SK-N-SH (cell line): ENCODE data around the gene BRD9. TPM values are rescaled to one million over a fixed set of nuclear protein-coding genes. Genes with fewer than 3 reads are reported as not detected.

Experiments
- CTCF ChIA-PET: fragments of 300-600, 350-600 bp; formaldehyde crosslinking; extraction: SDS; loops from one replicate; lab custom pipeline; 2021; lab: Yijun Ruan, JAX
- POLR2A ChIA-PET: fragments of 350-600 bp; sonication (Branson Sonifier 250); formaldehyde crosslinking; extraction: SDS; loops from one replicate; lab custom pipeline; 2020; ENCODE audit warnings: antibody characterized with exemption, inconsistent platforms; lab: Yijun Ruan, JAX
- DNase-seq: peaks from one replicate; pipeline ENCODE4 v3.0.0; 2012
- H2AFZ ChIP-seq: fragments of 200-600 bp; sonication (generic); 2 replicates; pipeline ENCODE4 v1.8.1; 2016; ENCODE audit warnings: antibody characterized with exemption, mild to moderate bottlenecking, low read depth
- H3F3A ChIP-seq: fragments of 200-600 bp; sonication (generic); replicated peaks from 2 replicates; pipeline ENCODE3; 2016; ENCODE audit warnings: antibody characterized with exemption, mild to moderate bottlenecking; ENCODE audit not compliant: insufficient read depth
- H3K27ac ChIP-seq, 2 experiments: fragments of 200-500 bp in 1 of 2; fragments of 200-600 bp in 1 of 2; sonication (Bioruptor generic) in 1 of 2; sonication (generic), shearing (Covaris generic) in 1 of 2; 2 replicates each; pipeline versions ENCODE4 v1.5.1 to v1.6.1; 2014 to 2016; ENCODE audit warnings: low read depth in 2 of 2, inconsistent platforms in 1 of 2, low read length in 1 of 2, mild to moderate bottlenecking in 1 of 2, mixed read lengths in 1 of 2
- H3K27me3 ChIP-seq: fragments of 200-600 bp; sonication (generic), shearing (Covaris generic); 2 replicates; pipeline ENCODE4 v1.6.1; 2016; ENCODE audit warnings: mixed run types; ENCODE audit not compliant: insufficient read depth
- H3K36me3 ChIP-seq, 2 experiments: fragments of 200-500 bp in 1 of 2; fragments of 200-600 bp in 1 of 2; sonication (Bioruptor generic) in 1 of 2; sonication (generic) in 1 of 2; replicated peaks in 1 of 2; 2 replicates each; pipeline versions ENCODE3 to v1.5.1; 2014 to 2016; ENCODE audit warnings: low read length in 1 of 2, mild to moderate bottlenecking in 1 of 2; ENCODE audit not compliant: insufficient read depth in 2 of 2, control insufficient read depth in 1 of 2
- H3K4me1 ChIP-seq, 2 experiments: fragments of 200-500 bp in 1 of 2; fragments of 200-600 bp in 1 of 2; sonication (Bioruptor generic) in 1 of 2; sonication (generic), shearing (Covaris generic) in 1 of 2; 2 replicates each; pipeline versions ENCODE4 v1.5.1 to v1.6.1; 2014 to 2016; ENCODE audit warnings: low read depth in 1 of 2, low read length in 1 of 2, mixed run types in 1 of 2; ENCODE audit not compliant: insufficient read depth in 2 of 2, control insufficient read depth in 1 of 2
- H3K4me2 ChIP-seq: fragments of 200-600 bp; sonication (generic), shearing (Covaris generic); 2 replicates; pipeline ENCODE4 v1.6.1; 2017; ENCODE audit warnings: mixed run types
- H3K4me3 ChIP-seq, 2 experiments: fragments of 200-500 bp in 1 of 2; fragments of 200-600 bp in 1 of 2; sonication (Bioruptor generic) in 1 of 2; sonication (generic), shearing (Covaris generic) in 1 of 2; 2 replicates each; pipeline versions ENCODE4 v1.5.1 to v1.8.1; 2014 to 2016; ENCODE audit warnings: low read depth in 2 of 2, inconsistent platforms in 1 of 2, low read length in 1 of 2, mild to moderate bottlenecking in 1 of 2, mixed read lengths in 1 of 2, moderate library complexity in 1 of 2
- H3K79me2 ChIP-seq: fragments of 200-600 bp; sonication (generic); 2 replicates; pipeline ENCODE4 v1.8.1; 2017; ENCODE audit warnings: mild to moderate bottlenecking; ENCODE audit not compliant: insufficient read depth
- H3K9ac ChIP-seq: fragments of 200-600 bp; sonication (generic); 2 replicates; pipeline ENCODE4 v1.6.1; 2017; ENCODE audit warnings: mixed run types
- H3K9me2 ChIP-seq: fragments of 200-600 bp; sonication (generic); 2 replicates; pipeline ENCODE4 v1.6.1; 2017; ENCODE audit warnings: mixed run types
- H3K9me3 ChIP-seq: fragments of 200-600 bp; sonication (generic); 2 replicates; pipeline ENCODE4 v1.6.1; 2017; ENCODE audit warnings: mixed run types, mild to moderate bottlenecking, moderate library complexity
- H4K20me1 ChIP-seq: fragments of 200-600 bp; sonication (generic); 2 replicates; pipeline ENCODE4 v1.6.1; 2017; ENCODE audit warnings: mild to moderate bottlenecking, mixed run types; ENCODE audit not compliant: insufficient read depth
- CHD2 ChIP-seq: fragments of 150-350 bp; IDR thresholded peaks from 2 replicates; pipeline ENCODE4 v1.6.1; 2018; ENCODE audit warnings: low read length; ENCODE audit not compliant: partially characterized antibody
- ELF1 ChIP-seq: IDR thresholded peaks from 2 replicates; pipeline ENCODE4 v1.4.0; 2012
- FOXJ3 ChIP-seq: sonication (generic); formaldehyde crosslinking; IDR thresholded peaks from 2 replicates; pipeline ENCODE4 v1.5.1; 2020; ENCODE audit warnings: mild to moderate bottlenecking, missing genetic modification reagents
- FOXM1 ChIP-seq: IDR thresholded peaks from 2 replicates; pipeline ENCODE4 v1.4.0; 2012; ENCODE audit warnings: low read depth, mild to moderate bottlenecking
- GABPA ChIP-seq: IDR thresholded peaks from 2 replicates; pipeline ENCODE4 v1.4.0; 2012; ENCODE audit warnings: low read depth, mild to moderate bottlenecking
- MEF2A ChIP-seq: IDR thresholded peaks from 2 replicates; pipeline ENCODE4 v1.4.0; 2012; ENCODE audit warnings: low read depth, borderline replicate concordance
- MXI1 ChIP-seq: IDR thresholded peaks from 2 replicates; pipeline ENCODE4 v1.6.1; 2012; ENCODE audit warnings: mild to moderate bottlenecking, low read depth, low read length, improper control_type of control experiment
- NRF1 ChIP-seq: IDR thresholded peaks from 2 replicates; pipeline ENCODE4 v1.6.1; 2012; ENCODE audit warnings: low read depth, mild to moderate bottlenecking, low read length
- SIN3A ChIP-seq: IDR thresholded peaks from 2 replicates; pipeline ENCODE4 v1.6.1; 2012; ENCODE audit warnings: low read depth, mild to moderate bottlenecking, low read length, moderate library complexity, borderline replicate concordance
- SMC3 ChIP-seq: IDR thresholded peaks from 2 replicates; pipeline ENCODE4 v1.6.1; 2012; ENCODE audit warnings: low read depth, low read length, improper control_type of control experiment
- TCF12 ChIP-seq: IDR thresholded peaks from 2 replicates; pipeline ENCODE4 v1.4.0; 2012
- TEAD4 ChIP-seq: IDR thresholded peaks from 2 replicates; pipeline ENCODE4 v1.4.0; 2012; ENCODE audit warnings: mild to moderate bottlenecking, borderline replicate concordance; ENCODE audit not compliant: insufficient read depth
- WGBS: methylation state at CpG from one replicate; pipeline ENCODE4 v1.1.6; 2017; ENCODE audit warnings: low lambda C conversion rate; 5-methylcytosine and 5-hydroxymethylcytosine counted together
- polyA plus RNA-seq, 3 experiments: library from polyadenylated mRNA; depleted of rRNA; stranded (reverse); fragments of >200 nt; gene quantifications; 2 replicates each; pipeline ENCODE4 v1.2.3, GENCODE V29; 2012
- TF ChIP-seq, protein P1 (sequence below): fragments of 200-600 bp; sonication (generic); IDR thresholded peaks from 2 replicates; pipeline ENCODE4 v1.6.1; 2017; ENCODE audit warnings: antibody characterized with exemption, mild to moderate bottlenecking, moderate library complexity
- TF ChIP-seq, protein P2 (sequence below): IDR thresholded peaks from 2 replicates; pipeline ENCODE4 v1.4.0; 2012; ENCODE audit warnings: low read depth, borderline replicate concordance

Gene BRD9
- polyA plus RNA-seq, 1 of the 3 experiments (the other 2 are of a cell fraction): 19.5 TPM

DNA sequence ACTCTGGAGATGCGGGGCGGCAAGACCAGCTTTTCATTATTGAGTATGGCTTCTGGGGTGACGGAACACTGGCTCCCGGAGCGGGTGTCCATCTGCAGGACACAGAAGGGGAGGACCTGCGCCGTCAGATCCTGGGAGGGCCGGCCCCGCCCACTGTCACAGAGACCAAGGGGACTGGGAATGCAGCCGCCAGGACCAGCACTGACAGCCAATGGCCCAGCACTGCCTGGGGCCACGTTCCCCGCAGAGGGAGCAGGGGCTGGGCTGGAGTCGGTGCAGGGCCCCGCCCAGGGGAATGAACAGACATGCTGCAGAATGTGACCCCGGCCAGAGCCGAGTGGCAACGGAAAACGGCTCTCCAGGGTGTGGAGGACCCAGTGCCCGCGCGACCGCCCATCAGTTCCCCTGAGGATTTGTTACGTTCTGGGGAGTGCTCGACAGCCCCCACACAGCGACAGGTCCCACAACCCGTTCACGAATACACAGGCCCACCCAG lies 42.0 kb downstream of the BRD9 start, which contains the start of gene ZDHHC11:
Gene ZDHHC11 (minus strand): TSS at position 476 of the 496 bp plus-strand sequence. CDS start 384 bp downstream, at position 92.
- H3K9me2 ChIP-seq: no peaks in the 10 kb centered on the region
- H3K9ac ChIP-seq: no peak within 1 kb of the TSS
- H3K4me3 ChIP-seq: peak within 1 kb of the TSS in 1 of 2 experiments; percentile 28; a peak in 1 of 4 replicates
- H2AFZ ChIP-seq: no peak within 1 kb of the TSS
- no peak within 1 kb of the TSS for H3K27ac ChIP-seq
- no peaks in the 10 kb centered on the region for H4K20me1 ChIP-seq
- TF ChIP-seq SIN3A: no peak
- TF ChIP-seq NRF1: no peak
- TF ChIP-seq MEF2A: no peak
- no peak for TF ChIP-seq FOXM1
- TF ChIP-seq, protein P1, sequence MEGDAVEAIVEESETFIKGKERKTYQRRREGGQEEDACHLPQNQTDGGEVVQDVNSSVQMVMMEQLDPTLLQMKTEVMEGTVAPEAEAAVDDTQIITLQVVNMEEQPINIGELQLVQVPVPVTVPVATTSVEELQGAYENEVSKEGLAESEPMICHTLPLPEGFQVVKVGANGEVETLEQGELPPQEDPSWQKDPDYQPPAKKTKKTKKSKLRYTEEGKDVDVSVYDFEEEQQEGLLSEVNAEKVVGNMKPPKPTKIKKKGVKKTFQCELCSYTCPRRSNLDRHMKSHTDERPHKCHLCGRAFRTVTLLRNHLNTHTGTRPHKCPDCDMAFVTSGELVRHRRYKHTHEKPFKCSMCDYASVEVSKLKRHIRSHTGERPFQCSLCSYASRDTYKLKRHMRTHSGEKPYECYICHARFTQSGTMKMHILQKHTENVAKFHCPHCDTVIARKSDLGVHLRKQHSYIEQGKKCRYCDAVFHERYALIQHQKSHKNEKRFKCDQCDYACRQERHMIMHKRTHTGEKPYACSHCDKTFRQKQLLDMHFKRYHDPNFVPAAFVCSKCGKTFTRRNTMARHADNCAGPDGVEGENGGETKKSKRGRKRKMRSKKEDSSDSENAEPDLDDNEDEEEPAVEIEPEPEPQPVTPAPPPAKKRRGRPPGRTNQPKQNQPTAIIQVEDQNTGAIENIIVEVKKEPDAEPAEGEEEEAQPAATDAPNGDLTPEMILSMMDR: no peak
- TF ChIP-seq MXI1: peak; percentile 53; the same call in 1 of the 2 replicates
- TF ChIP-seq TCF12: no peak
- H3K4me1 ChIP-seq: peaks cover 0 to 13% of the 10 kb centered on the region in 2 experiments; a peak in 1 of 4 replicates
- peaks cover 55% of the 10 kb centered on the region for H3K27me3 ChIP-seq
- no peaks in the 10 kb centered on the region for H3F3A ChIP-seq
- CTCF ChIA-PET: no interaction called here
- H3K9me3 ChIP-seq: no peaks in the 10 kb centered on the region
- H3K4me2 ChIP-seq: no peak within 1 kb of the TSS
- H3K36me3 ChIP-seq: no peaks in the 10 kb centered on the region
- POLR2A ChIA-PET: no interaction called here
- H3K79me2 ChIP-seq: no peaks in the 10 kb centered on the region
- 32% methylated on average over 11 of the region's 27 CpGs for WGBS
- peak; percentile 89 for DNase-seq

DNA sequence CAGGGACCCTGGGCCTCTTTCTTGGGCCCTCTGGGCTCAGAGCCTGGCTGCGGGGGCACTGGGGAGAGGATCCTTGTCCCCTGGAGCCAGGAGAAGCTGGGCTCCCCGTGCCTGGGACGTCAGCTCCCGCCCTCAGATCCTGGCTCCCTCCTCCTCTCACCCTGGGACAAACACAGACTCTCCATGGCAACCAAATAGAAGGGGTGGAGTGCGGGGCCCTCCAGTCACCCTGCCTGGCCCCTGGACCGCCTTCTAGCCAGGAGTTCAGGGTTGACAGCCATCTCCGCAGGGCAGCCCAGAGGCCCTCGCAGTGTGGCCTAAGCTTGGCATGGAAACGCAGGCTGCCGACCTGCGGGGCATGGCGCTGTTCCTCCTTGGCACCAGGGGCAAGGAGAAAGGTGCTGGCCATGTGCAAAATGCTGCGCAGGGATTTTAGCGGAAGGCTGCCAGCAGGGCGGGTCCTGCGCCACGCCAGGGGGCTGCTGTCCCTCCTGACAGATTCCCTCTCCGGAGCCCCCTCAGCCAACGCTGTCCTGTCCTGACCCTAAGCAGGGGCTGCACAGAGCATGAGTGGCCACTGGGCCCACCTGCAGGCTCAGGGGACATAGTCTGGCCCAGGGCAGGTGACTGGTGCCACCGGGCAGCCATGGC lies 42.8 kb downstream of the BRD9 start:
- no peak overlapping the region for H3K4me2 ChIP-seq
- no peak overlapping the region for H3K27ac ChIP-seq
- no peaks in the 10 kb centered on the region for H3K9me3 ChIP-seq
- H3K9ac ChIP-seq: no peak overlapping the region
- H2AFZ ChIP-seq: no peak overlapping the region
- POLR2A ChIA-PET: no interaction called here
- 86% methylated on average over 4 of the region's 20 CpGs for WGBS
- TF ChIP-seq GABPA (no peak), SMC3 (no peak), FOXJ3 (CRISPR knock-in tag) (no peak), TEAD4 (no peak), MXI1 (no peak), CHD2 (no peak), MEF2A (no peak), ELF1 (no peak)
- TF ChIP-seq, protein P2, sequence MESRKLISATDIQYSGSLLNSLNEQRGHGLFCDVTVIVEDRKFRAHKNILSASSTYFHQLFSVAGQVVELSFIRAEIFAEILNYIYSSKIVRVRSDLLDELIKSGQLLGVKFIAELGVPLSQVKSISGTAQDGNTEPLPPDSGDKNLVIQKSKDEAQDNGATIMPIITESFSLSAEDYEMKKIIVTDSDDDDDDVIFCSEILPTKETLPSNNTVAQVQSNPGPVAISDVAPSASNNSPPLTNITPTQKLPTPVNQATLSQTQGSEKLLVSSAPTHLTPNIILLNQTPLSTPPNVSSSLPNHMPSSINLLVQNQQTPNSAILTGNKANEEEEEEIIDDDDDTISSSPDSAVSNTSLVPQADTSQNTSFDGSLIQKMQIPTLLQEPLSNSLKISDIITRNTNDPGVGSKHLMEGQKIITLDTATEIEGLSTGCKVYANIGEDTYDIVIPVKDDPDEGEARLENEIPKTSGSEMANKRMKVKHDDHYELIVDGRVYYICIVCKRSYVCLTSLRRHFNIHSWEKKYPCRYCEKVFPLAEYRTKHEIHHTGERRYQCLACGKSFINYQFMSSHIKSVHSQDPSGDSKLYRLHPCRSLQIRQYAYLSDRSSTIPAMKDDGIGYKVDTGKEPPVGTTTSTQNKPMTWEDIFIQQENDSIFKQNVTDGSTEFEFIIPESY: no peak
- TF ChIP-seq, all 33 proteins: peak for 0
- Histone ChIP-seq H3K4me1 (peaks cover 0 to 13% of the 10 kb centered on the region in 2 experiments; a peak in 1 of 4 replicates), H3K79me2 (no peaks in the 10 kb centered on the region), H3K4me3 (peak overlapping the region in 1 of 2 experiments; percentile 28; a peak in 1 of 4 replicates), H3K9me2 (no peaks in the 10 kb centered on the region), H3F3A (no peaks in the 10 kb centered on the region), H3K27me3 (peaks cover 48% of the 10 kb centered on the region), H3K36me3 (no peaks in the 10 kb centered on the region), H4K20me1 (no peaks in the 10 kb centered on the region)
- CTCF ChIA-PET: no interaction called here
- DNase-seq: no peak
